Heart left ventricle (tissue), 16 donors: ENCODE data around the gene DRGX. TPM values are rescaled to one million over a fixed set of nuclear protein-coding genes. Genes with fewer than 3 reads are reported as not detected.

Experiments used
- ATAC-seq, 4 donors: fragments of 200-7000 bp; cut with Tn5 transposase; one replicate each; pipeline ENCODE4 v1.9.1; 2020 to 2022; ENCODE audit warnings: moderate library complexity in 4 of 4, mild to moderate bottlenecking in 3 of 4, moderate number of reproducible peaks in 1 of 4
- DNase-seq, 5 donors: peaks; one replicate each; pipeline ENCODE4 v3.0.0-alpha.2; 2020
- H3K27ac ChIP-seq, 12 donors: fragments of 200-600 bp; sonication (generic) in 4 of 12; one replicate each; pipeline versions ENCODE4 v1.5.0 to v1.8.0; 2016 to 2022; ENCODE audit warnings: mild to moderate bottlenecking in 2 of 12
- H3K27me3 ChIP-seq, 9 donors: fragments of 200-600 bp; sonication (generic) in 2 of 9; one replicate each; pipeline versions ENCODE4 v1.5.1 to v1.8.0; 2016 to 2022; ENCODE audit warnings: mild to moderate bottlenecking in 3 of 9
- H3K36me3 ChIP-seq, 9 donors: fragments of 200-600 bp; sonication (generic) in 2 of 9; one replicate each; pipeline versions ENCODE4 v1.5.0 to v1.8.0; 2018 to 2022; ENCODE audit warnings: mild to moderate bottlenecking in 2 of 9
- H3K4me1 ChIP-seq, 12 donors: fragments of 200-600 bp; sonication (generic) in 4 of 12; one replicate each; pipeline versions ENCODE4 v1.5.0 to v1.8.0; 2016 to 2022; ENCODE audit warnings: mild to moderate bottlenecking in 3 of 12
- H3K4me3 ChIP-seq, 12 donors: fragments of 200-600 bp; sonication (generic) in 4 of 12; one replicate each; pipeline versions ENCODE4 v1.5.0 to v1.8.0; 2017 to 2022; ENCODE audit warnings: mild to moderate bottlenecking in 9 of 12, moderate library complexity in 4 of 12
- H3K9me3 ChIP-seq, 12 donors: fragments of 200-600 bp; sonication (generic) in 4 of 12; one replicate each; pipeline versions ENCODE4 v1.5.0 to v1.8.0; 2016 to 2022; ENCODE audit warnings: mild to moderate bottlenecking in 1 of 12
- POLR2A ChIP-seq, 2 donors: fragments of 450-650 bp; IDR thresholded peaks; one replicate each; pipeline ENCODE4 v1.6.1; 2017; ENCODE audit warnings: antibody characterized with exemption in 2 of 2, mild to moderate bottlenecking in 2 of 2, moderate library complexity in 2 of 2
- WGBS, 4 donors: extraction: QIAGEN DNeasy Blood & Tissue Kit in 2 of 4; methylation state at CpG; one replicate each; pipeline versions ENCODE4 v1.1.5 to v1.1.7; 2013 to 2018; 5-methylcytosine and 5-hydroxymethylcytosine counted together
- intact Hi-C, 10 donors: fragments of 100-400 bp; cut with DNase I; formaldehyde crosslinking; loops; one replicate each; pipeline versions ENCODE4 v1.11.1 to v1.14.2; 2022
- polyA plus RNA-seq, 2 donors: library from polyadenylated mRNA; stranded (reverse); fragments of 200-250 nt; gene quantifications; one replicate each; pipeline ENCODE4 v1.2.3, GENCODE V29; 2013
- total RNA-seq, 9 donors: library from RNA; depleted of rRNA in 2 of 9; stranded (reverse); fragments of >200 nt in 2 of 9; fragmentation: NEBNext Ultra II Directional in 3 of 9; extraction: Animal tissue kit (Norgen Biotek cat#: 25700) in 3 of 9; gene quantifications; one replicate each; pipeline versions ENCODE4 v1.1.0 to v1.2.4, GENCODE V29; 2016 to 2023
- TF ChIP-seq, protein P1 (sequence below), 12 donors: fragments of 200-600 bp; sonication (generic) in 4 of 12; IDR thresholded peaks; one replicate each; pipeline versions ENCODE4 v1.5.0 to v1.8.0; 2018 to 2022; ENCODE audit warnings: antibody characterized with exemption in 12 of 12, mild to moderate bottlenecking in 5 of 12
- donor health status: ischemic (EF 13 %, LVEDD 7.1; RV severe dilation, severe dysfunction).
- donor health status: healthy with polysubstance abuse.
- donor health status: DM: no; HTN: yes; CAD: no.
- donor health status: DM: no; HTN: no; CAD: no.
- donor health status: ischemic (EF 25% LVEDD 6.9; RV normal size, moderate dysfunction).
- donor health status: ischemic (EF 25% LVEDD 5.7; RV mildly dilated, moderate dysfunction).
- donor health status: healthy.
- donor health status: DM: yes; HTN: yes; CAD: no.
- donor health status: ischemic (EF 35%, LVEDD 5.7; RV mildly dilated, moderate dysfunction).
- donor health status: nonischemic (EF 11% LVEDD 7.7; RV severe dilation, severe dysfunction).
- donor health status: DM: yes; HTN: yes; CAD: no.
- donor health status: PGD.
- donor health status: ischemic (EF 29% LVEDD 5.4; RV normal size, mild dysfunction).
- donor health status: nonischemic (EF 23%, LVEDD 6.1; RV moderate dilation, normal function).

Gene DRGX
- total and polyA plus RNA-seq, 11 donors, result not detected

- TF ChIP-seq, protein P1, sequence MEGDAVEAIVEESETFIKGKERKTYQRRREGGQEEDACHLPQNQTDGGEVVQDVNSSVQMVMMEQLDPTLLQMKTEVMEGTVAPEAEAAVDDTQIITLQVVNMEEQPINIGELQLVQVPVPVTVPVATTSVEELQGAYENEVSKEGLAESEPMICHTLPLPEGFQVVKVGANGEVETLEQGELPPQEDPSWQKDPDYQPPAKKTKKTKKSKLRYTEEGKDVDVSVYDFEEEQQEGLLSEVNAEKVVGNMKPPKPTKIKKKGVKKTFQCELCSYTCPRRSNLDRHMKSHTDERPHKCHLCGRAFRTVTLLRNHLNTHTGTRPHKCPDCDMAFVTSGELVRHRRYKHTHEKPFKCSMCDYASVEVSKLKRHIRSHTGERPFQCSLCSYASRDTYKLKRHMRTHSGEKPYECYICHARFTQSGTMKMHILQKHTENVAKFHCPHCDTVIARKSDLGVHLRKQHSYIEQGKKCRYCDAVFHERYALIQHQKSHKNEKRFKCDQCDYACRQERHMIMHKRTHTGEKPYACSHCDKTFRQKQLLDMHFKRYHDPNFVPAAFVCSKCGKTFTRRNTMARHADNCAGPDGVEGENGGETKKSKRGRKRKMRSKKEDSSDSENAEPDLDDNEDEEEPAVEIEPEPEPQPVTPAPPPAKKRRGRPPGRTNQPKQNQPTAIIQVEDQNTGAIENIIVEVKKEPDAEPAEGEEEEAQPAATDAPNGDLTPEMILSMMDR (IDR thresholded peaks at IDR 0.05), result no peak
- no peak for TF ChIP-seq POLR2A (IDR thresholded peaks at IDR 0.05)
- Histone ChIP-seq H3K27ac (no peak overlapping the region), H3K4me1 (peaks cover 0 to 36% (median 25%) of the 10 kb centered on the region in 12 donors), H3K4me3 (no peak overlapping the region), H3K9me3 (no peaks in the 10 kb centered on the region), H3K36me3 (no peaks in the 10 kb centered on the region), H3K27me3 (peaks cover 52 to 91% (median 68%) of the 10 kb centered on the region in 9 donors)
- DNase-seq (no peak), ATAC-seq (no peak)
- intact Hi-C loops, result no loop called here
- 83 to 100% (median 96%) methylated on average over 1 of the region's 1 CpG for WGBS, 4 donors
Observed at GRCh38 chr10:49393301-49393700, 2.6 kb downstream of the DRGX start.

DNA sequence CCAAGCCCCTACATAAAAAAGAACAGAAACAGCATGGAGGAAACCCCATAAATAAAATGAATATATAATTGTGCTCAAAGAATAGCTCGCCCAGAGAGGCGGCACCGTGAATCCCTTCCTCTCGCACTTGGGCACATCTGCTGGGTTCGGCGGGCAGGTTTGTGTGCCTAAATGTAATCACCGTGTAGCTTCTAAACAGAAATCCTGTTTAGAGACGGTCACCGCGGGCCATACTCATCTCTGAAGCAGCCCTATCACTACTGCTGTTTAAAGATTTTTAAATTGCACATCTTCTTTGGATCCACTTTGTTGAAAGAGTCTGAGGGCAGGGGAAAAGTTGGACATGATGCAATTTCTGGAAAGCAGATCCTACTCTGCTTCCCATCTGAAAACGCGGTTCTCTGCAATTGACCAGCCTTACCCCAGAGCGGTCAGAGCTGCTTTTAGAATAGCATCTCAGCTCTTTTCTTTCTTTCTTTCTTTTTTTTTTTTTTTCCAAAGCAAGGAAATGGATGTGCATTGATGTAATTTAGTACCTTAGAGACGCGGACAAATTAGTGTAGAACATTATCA lies 6.4 kb downstream of the DRGX start:
- Histone ChIP-seq H3K36me3 (no peaks in the 10 kb centered on the region), H3K27me3 (peaks cover 15 to 67% (median 33%) of the 10 kb centered on the region in 9 donors), H3K4me1 (peaks cover 0 to 1% (median 0%) of the 10 kb centered on the region in 12 donors), H3K9me3 (no peaks in the 10 kb centered on the region), H3K27ac (no peak overlapping the region), H3K4me3 (no peak overlapping the region)
- ATAC-seq (no peak), DNase-seq (no peak)
- intact Hi-C loops, result no loop called here
- TF ChIP-seq POLR2A (IDR thresholded peaks at IDR 0.05), result no peak
- WGBS, 4 donors, result 87 to 90% (median 89%) methylated on average over 15 of the region's 15 CpGs

DNA sequence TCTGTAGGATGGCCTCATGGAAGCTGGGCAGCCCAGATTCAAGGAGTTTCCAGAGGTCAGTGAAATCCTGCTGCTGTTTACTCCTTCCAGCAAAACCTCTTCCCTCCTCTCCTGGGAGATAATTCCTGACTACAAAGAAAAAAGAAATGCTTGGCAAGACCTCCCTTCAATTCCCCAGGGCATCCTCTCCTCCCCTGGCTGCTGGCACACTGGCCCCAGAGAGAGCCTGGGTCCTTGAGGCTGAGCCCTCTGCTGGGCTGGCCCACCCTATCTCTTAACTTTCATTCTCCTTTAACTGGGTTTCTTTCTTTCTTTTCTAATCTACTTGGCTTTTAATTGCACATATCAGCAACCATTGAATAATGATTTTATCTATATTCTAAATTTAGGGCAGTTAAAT lies 7.7 kb downstream of the DRGX start:
- Histone ChIP-seq H3K27ac (no peak overlapping the region), H3K4me1 (no peaks in the 10 kb centered on the region), H3K36me3 (no peaks in the 10 kb centered on the region), H3K27me3 (peaks cover 2 to 63% (median 20%) of the 10 kb centered on the region in 9 donors), H3K4me3 (no peak overlapping the region), H3K9me3 (no peaks in the 10 kb centered on the region)
- intact Hi-C loops, result no loop called here
- TF ChIP-seq, protein P1 (IDR thresholded peaks at IDR 0.05), result no peak
- no peak for TF ChIP-seq POLR2A (IDR thresholded peaks at IDR 0.05)
- no peak for ATAC-seq
- no peak for DNase-seq

DNA sequence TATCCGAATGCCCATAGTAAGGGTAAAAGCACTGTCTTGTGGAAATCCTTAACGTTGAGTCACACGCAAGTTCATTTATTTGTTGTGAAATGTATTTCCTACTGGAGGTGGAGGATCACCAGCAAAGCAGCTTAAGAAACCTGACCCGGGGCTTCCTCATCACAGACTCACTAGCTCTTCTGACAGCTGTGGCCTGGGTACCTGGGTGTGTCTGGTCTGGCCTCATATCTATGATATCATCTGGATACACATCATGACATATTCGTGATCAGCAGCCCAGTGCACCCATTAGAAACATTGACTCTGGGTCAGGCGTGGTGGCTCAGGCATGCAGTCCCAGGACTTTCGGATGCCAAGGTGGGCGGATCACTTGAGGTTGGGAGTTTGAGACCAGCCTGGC lies 8.8 kb downstream of the DRGX start:
- Histone ChIP-seq H3K27ac (no peak overlapping the region), H3K9me3 (no peaks in the 10 kb centered on the region), H3K4me3 (no peak overlapping the region), H3K27me3 (peaks cover 0 to 52% (median 10%) of the 10 kb centered on the region in 9 donors), H3K36me3 (no peaks in the 10 kb centered on the region), H3K4me1 (no peaks in the 10 kb centered on the region)
- WGBS, 4 donors, result 91 to 93% (median 92%) methylated on average over 8 of the region's 8 CpGs
- intact Hi-C loops, result no loop called here
- no peak for TF ChIP-seq POLR2A (IDR thresholded peaks at IDR 0.05)
- TF ChIP-seq, protein P1 (IDR thresholded peaks at IDR 0.05), result no peak
- no peak for DNase-seq
- ATAC-seq, result no peak
